Karpas-422 (cell line): ENCODE measurements around the gene KLHDC2. TPM values are rescaled to one million over a fixed set of nuclear protein-coding genes. Genes with fewer than 3 reads are reported as not detected.

Source experiments
- total RNA-seq: library from RNA; depleted of rRNA; stranded (reverse); fragments of >200 nt; shearing (Covaris generic); gene quantifications from 2 replicates; pipeline ENCODE4 v1.2.3, GENCODE V29; 2014; ENCODE audit warnings: low replicate concordance; rRNA removed

Gene KLHDC2
- total RNA-seq, 1 experiment from 2014 or later = 167 TPM

Other genes with a start within 250 kb of the KLHDC2 start
- gene RPS29, start 181.8 kb upstream of the KLHDC2 start, total RNA-seq = 4,193 and 11,491 TPM in 2 replicates
- gene LRR1, start 169.2 kb upstream of the KLHDC2 start, total RNA-seq = 62.1 and 75.1 TPM in 2 replicates
- gene RPL36AL, start 147.5 kb upstream of the KLHDC2 start, total RNA-seq = 396 and 770 TPM in 2 replicates
- gene MGAT2, start 147.4 kb upstream of the KLHDC2 start, total RNA-seq = 74.0 and 82.5 TPM in 2 replicates
- gene DNAAF2, start 132.9 kb upstream of the KLHDC2 start, total RNA-seq = 23.1 and 29.7 TPM in 2 replicates
- gene POLE2, start 79.9 kb upstream of the KLHDC2 start, total RNA-seq = 21.0 and 51.0 TPM in 2 replicates
- 1.5 and 1.7 TPM in 2 replicates for gene KLHDC1, start 75.0 kb upstream of the KLHDC2 start, total RNA-seq
- gene NEMF, start 84.6 kb downstream of the KLHDC2 start, total RNA-seq = 66.7 and 160 TPM in 2 replicates
- 55.0 and 58.9 TPM in 2 replicates for gene ARF6, start 124.9 kb downstream of the KLHDC2 start, total RNA-seq